ENCODE data around the gene HAUS6. TPM values are rescaled to one million over a fixed set of nuclear protein-coding genes. Genes with fewer than 3 reads are reported as not detected.

HAUS6 gene
- total and polyA plus RNA-seq, 8 donors, result 1.7 to 5.1 (median 2.7) TPM

DNA sequence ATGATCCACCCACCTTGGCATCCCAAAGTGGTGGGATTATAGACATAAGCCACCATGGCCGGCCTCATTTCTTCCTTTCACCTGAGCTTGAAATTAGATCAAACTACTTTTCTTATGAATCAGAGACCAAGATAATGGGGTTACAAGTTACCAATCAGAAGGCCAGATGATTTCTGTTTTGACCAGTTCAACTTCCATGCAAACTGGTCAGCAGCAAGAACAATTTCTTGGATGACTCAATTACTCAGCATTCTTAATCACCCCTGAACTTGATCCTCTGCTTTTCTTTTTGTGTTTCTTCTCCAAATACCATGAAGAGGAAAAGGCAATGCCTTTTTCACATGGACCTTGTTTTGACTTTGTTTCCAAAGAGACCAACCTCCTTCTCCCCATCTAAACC lies 34.6 kb upstream of the HAUS6 start:
- H3K9me3 ChIP-seq, result no peaks in the 10 kb centered on the region
- H3K4me3 ChIP-seq, result no peak overlapping the region
- intact Hi-C loops (cut with DNase I), result no loop called here
- ATAC-seq (no peak), DNase-seq (no peak), FAIRE-seq (no peak)
- H3K27ac ChIP-seq, result no peak overlapping the region
- TF ChIP-seq CTCF (IDR thresholded peaks at IDR 0.05), result no peak
- H3K27me3 ChIP-seq, result no peaks in the 10 kb centered on the region
- H3K36me3 ChIP-seq, result no peaks in the 10 kb centered on the region
- WGBS, 2 donors, result 98 to 100% methylated on average over 1 of the region's 1 CpG
- H3K4me1 ChIP-seq, result no peaks in the 10 kb centered on the region

DNA sequence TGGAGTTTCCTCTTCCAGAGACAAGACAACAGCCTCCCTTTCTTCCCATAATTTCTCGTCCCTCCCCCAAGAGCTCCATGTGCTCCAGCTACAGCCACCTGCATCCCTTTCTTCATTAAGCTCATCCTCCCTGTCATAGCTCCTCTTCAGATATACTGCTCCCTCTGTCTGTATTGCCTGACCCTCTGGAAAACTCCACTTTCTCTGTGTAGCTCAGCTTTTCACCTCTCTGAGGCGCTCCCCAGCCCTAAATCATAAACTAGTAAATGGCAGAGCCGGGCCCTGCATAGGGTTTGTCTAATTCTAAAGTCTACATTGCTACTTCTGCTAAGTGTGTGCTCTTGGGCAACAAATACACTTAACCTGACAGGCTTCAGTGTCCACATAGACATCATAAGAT lies 33.4 kb upstream of the HAUS6 start:
- ATAC-seq (no peak), FAIRE-seq (no peak), DNase-seq (no peak)
- TF ChIP-seq CTCF (IDR thresholded peaks at IDR 0.05), result no peak
- Histone ChIP-seq H3K9me3 (no peaks in the 10 kb centered on the region), H3K27me3 (no peaks in the 10 kb centered on the region), H3K36me3 (no peaks in the 10 kb centered on the region), H3K4me1 (no peaks in the 10 kb centered on the region), H3K4me3 (no peak overlapping the region), H3K27ac (no peak overlapping the region)
- intact Hi-C loops (cut with DNase I), result no loop called here
- WGBS, 2 donors, result 73 to 87% methylated on average over 3 of the region's 3 CpGs

DNA sequence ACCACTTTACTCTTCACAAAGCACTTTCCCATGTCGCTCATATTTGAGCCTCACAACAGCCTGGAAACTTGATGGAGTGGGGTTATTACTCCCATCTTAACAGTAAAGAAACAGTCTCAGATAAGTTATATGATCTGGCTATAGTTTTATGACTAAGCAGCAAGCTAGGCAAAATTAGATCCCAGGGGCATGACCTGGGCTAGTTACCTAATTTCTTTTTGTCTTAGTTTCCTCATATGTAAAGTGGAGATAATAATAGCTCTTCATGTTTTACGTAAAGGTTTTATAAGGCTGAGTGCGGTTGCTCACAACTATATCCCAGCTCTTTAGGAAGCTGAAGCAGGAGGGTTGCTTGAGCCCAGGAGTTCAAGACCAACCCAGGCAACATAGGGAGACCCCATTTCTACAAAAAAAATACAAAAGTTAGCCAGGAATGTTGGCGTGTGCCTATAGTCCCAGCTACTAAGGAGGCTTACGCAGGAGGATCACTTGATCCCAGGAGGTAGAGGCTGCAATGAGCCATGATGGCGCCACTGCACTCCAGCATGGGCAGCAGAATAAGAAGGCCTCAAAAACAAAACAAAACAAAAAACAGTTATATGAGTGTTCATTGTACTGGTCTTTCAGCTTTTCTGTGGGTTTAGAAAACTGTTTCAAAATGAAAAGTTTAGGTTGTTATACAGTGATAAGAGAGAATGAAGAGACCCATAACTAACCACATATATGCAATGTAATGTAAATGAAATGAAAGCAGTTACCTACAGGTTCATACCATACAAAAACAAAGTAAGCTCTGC lies 31.0 kb upstream of the HAUS6 start:
- Histone ChIP-seq H3K4me3 (no peak overlapping the region), H3K27ac (no peak overlapping the region), H3K4me1 (no peaks in the 10 kb centered on the region), H3K9me3 (no peaks in the 10 kb centered on the region), H3K27me3 (no peaks in the 10 kb centered on the region), H3K36me3 (no peaks in the 10 kb centered on the region)
- intact Hi-C loops (cut with DNase I), result no loop called here
- FAIRE-seq, result no peak
- ATAC-seq, result no peak
- no peak for DNase-seq
- no peak for TF ChIP-seq CTCF (IDR thresholded peaks at IDR 0.05)
- WGBS, 2 donors, result 93 to 96% methylated on average over 6 of the region's 6 CpGs

DNA sequence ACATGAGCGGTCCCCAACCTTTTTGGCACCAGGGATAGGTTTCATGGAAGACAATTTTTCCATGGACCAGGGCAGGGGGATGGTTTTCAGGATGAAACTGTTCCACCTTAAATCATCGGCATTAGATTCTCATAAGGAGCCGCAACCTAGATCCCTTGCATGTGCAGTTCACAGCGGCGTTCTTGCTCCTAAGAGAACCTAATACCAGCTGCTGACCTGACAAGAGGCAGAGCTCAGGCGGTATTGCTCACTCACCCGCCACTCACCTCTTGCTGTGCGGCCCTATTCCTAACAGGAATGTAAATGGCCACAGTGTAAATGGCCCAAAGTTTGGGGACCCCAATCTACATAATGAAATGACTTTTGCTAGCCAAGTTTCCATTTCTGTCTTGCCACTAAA lies 27.7 kb upstream of the HAUS6 start:
- intact Hi-C loops (cut with DNase I), result no loop called here
- ATAC-seq (no peak), FAIRE-seq (no peak), DNase-seq (no peak)
- no peaks in the 10 kb centered on the region for H3K36me3 ChIP-seq
- WGBS, 2 donors, result 69 to 79% methylated on average over 8 of the region's 8 CpGs
- H3K27me3 ChIP-seq, result no peaks in the 10 kb centered on the region
- H3K4me1 ChIP-seq, result no peaks in the 10 kb centered on the region
- TF ChIP-seq CTCF (IDR thresholded peaks at IDR 0.05), result no peak
- H3K9me3 ChIP-seq, result no peaks in the 10 kb centered on the region
- no peak overlapping the region for H3K4me3 ChIP-seq
- H3K27ac ChIP-seq, result no peak overlapping the region

DNA sequence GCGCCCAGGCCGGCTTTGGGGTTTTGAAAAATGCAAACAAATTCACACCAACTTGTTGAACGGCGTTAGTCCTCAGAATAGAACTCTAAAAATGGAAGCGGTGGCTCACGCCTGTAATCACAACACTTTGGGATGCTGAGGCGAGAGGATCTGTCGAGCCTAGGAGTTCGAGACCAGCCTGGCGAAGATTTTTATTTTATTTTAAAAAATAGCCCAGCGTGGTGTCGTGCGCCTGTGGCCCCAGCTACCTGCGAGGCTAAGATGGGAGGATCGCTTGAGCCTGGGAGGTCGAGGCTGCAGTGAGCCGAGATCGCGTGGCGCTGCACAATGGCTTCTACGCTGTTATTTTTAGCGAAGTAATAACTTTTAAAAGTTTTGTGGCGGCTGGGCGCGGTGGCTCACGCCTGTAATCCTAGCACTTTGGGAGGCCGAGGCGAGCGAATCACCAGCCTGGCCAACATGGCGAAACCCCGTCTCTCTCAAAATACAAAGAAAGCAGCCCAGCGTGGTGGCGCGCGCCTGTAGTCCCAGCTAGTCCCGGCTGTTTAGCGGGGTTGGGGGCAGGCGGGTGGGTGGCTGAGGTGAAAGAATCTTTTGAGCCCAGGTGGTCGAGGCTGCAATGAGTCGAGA lies 25.3 kb upstream of the HAUS6 start:
- no peak for FAIRE-seq
- no peak for TF ChIP-seq CTCF (IDR thresholded peaks at IDR 0.05)
- Histone ChIP-seq H3K27me3 (no peaks in the 10 kb centered on the region), H3K4me1 (no peaks in the 10 kb centered on the region), H3K36me3 (no peaks in the 10 kb centered on the region), H3K4me3 (peak overlapping the region; percentile 66 to 80 (median 68)), H3K9me3 (no peaks in the 10 kb centered on the region), H3K27ac (peak overlapping the region; percentile 46 to 92 (median 77))
- DNase-seq, result peak in 3 of 6 donors; percentile 36 to 66 (median 43)
- ATAC-seq, result peak; percentile 22 to 50 (median 39)
- intact Hi-C loops (cut with DNase I), result no loop called here
- 10 to 13% methylated on average over 40 of the region's 40 CpGs for WGBS, 2 donors

All from pancreas (tissue), 10 donors.